Fibroblast of lung (primary cell): Measurements from ENCODE around the gene CD6. TPM values are rescaled to one million over a fixed set of nuclear protein-coding genes. Genes with fewer than 3 reads are reported as not detected.

Experiments
- DNase-seq, 2 donors: peaks; one replicate each; pipeline versions ENCODE4 v3.0.0 to v3.0.0-alpha.2; 2010; ENCODE audit warnings: low read depth in 2 of 2
- H2AFZ ChIP-seq: 2 replicates; pipeline ENCODE4 v1.5.1; 2012; ENCODE audit warnings: low read length, control low read depth, inconsistent platforms
- H3K27ac ChIP-seq: 2 replicates; pipeline ENCODE4 v1.5.1; 2011; ENCODE audit warnings: low read length, control low read depth; ENCODE audit not compliant: insufficient read depth
- H3K27me3 ChIP-seq: 2 replicates; pipeline ENCODE4 v1.5.1; 2011; ENCODE audit warnings: mild to moderate bottlenecking, low read length; ENCODE audit not compliant: control insufficient read depth, insufficient read depth
- H3K36me3 ChIP-seq: 2 replicates; pipeline ENCODE4 v1.5.1; 2011; ENCODE audit warnings: low read length; ENCODE audit not compliant: control insufficient read depth, insufficient read depth
- H3K4me1 ChIP-seq: 2 replicates; pipeline ENCODE4 v1.5.1; 2011; ENCODE audit warnings: low read length; ENCODE audit not compliant: control insufficient read depth, insufficient read depth; ENCODE audit errors: extremely low read depth
- H3K4me2 ChIP-seq: 2 replicates; pipeline ENCODE4 v1.5.1; 2011; ENCODE audit warnings: low read length, control low read depth; ENCODE audit not compliant: insufficient read depth; ENCODE audit errors: extremely low read depth
- H3K4me3 ChIP-seq, 4 experiments: fragments of 200-600 bp in 1 of 4; sonication (generic) in 1 of 4; replicated peaks in 1 of 4; 2 replicates each; pipeline ENCODE4 v1.5.1; 2011 to 2016; ENCODE audit warnings: low read length in 4 of 4, low read depth in 3 of 4, mild to moderate bottlenecking in 3 of 4, control low read depth in 2 of 4, inconsistent platforms in 1 of 4, mixed read lengths in 1 of 4; ENCODE audit not compliant: insufficient read depth in 1 of 4; ENCODE audit errors: control extremely low read depth in 1 of 4
- H3K79me2 ChIP-seq: 2 replicates; pipeline ENCODE4 v1.5.1; 2012; ENCODE audit warnings: mild to moderate bottlenecking, low read length, inconsistent platforms; ENCODE audit not compliant: control insufficient read depth, insufficient read depth
- H3K9ac ChIP-seq: 2 replicates; pipeline ENCODE4 v1.5.1; 2011; ENCODE audit warnings: mild to moderate bottlenecking, low read length, control low read depth; ENCODE audit not compliant: insufficient read depth
- H3K9me3 ChIP-seq: 2 replicates; pipeline ENCODE4 v1.5.1; 2012; ENCODE audit warnings: low read depth, low read length; ENCODE audit not compliant: control insufficient read depth, insufficient read depth
- H4K20me1 ChIP-seq: 2 replicates; pipeline ENCODE4 v1.5.1; 2011; ENCODE audit warnings: low read length; ENCODE audit not compliant: control insufficient read depth, insufficient read depth; ENCODE audit errors: extremely low read depth
- EZH2 ChIP-seq: IDR thresholded peaks from 2 replicates; pipeline ENCODE4 v1.5.1; 2012; ENCODE audit warnings: low read length, control low read depth, mild to moderate bottlenecking; ENCODE audit errors: missing control alignments
- polyA plus RNA-seq, 2 donors: library from polyadenylated mRNA; depleted of rRNA in 1 of 2; stranded (reverse) in 1 of 2; unstranded in 1 of 2; fragments of >200 nt; gene quantifications; 2 replicates each; pipeline ENCODE4 v1.2.1, GENCODE V29; 2011 to 2012; ENCODE audit warnings: missing spikeins in 1 of 2
- total RNA-seq: library from RNA; depleted of rRNA; stranded (reverse); fragments of >200 nt; gene quantifications from 2 replicates; pipeline ENCODE4 v1.2.1, GENCODE V29; 2014
- TF ChIP-seq, protein P1 (sequence below), 2 donors: IDR thresholded peaks in 1 of 2; conservative IDR thresholded peaks in 1 of 2; 1 replicate in 1 of 2; 2 replicates in 1 of 2; pipeline ENCODE4 v1.5.1; 2011 to 2012; ENCODE audit warnings: low read length in 2 of 2, control low read depth in 1 of 2, inconsistent platforms in 1 of 2, low read depth in 1 of 2, mild to moderate bottlenecking in 1 of 2

Gene CD6
- total and polyA plus RNA-seq, 2 donors (not counting 1 experiment from before 2014, with no cell fraction given), result not detected

DNA sequence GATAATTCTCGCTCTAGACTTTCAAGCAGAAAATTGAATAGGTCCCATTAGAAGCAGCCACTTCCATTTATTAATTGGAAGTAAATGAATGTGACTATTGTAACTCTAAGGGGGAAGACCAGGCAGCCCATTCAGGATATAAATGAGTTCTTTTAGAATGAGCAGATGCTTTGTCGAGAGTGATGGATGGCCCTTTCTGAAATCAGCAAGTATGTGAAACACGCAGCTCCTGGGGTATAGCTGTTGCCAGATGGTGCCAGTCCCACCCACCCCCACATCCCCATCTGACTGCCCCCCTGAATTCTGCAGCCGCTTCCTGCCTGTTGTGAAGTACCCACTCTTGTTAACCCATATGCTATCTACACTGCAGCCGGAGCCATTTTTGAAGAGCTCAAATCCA, 23.2 kb upstream of the CD6 start:
- no peaks in the 10 kb centered on the region for H3K79me2 ChIP-seq
- H3K36me3 ChIP-seq, result no peaks in the 10 kb centered on the region
- no peak overlapping the region for H3K4me2 ChIP-seq
- no peaks in the 10 kb centered on the region for H3K9me3 ChIP-seq
- no peaks in the 10 kb centered on the region for H3K27me3 ChIP-seq
- DNase-seq, result no peak
- H4K20me1 ChIP-seq, result no peaks in the 10 kb centered on the region
- H3K9ac ChIP-seq, result no peak overlapping the region
- no peak overlapping the region for H3K27ac ChIP-seq
- TF ChIP-seq EZH2, result no peak
- TF ChIP-seq, protein P1, sequence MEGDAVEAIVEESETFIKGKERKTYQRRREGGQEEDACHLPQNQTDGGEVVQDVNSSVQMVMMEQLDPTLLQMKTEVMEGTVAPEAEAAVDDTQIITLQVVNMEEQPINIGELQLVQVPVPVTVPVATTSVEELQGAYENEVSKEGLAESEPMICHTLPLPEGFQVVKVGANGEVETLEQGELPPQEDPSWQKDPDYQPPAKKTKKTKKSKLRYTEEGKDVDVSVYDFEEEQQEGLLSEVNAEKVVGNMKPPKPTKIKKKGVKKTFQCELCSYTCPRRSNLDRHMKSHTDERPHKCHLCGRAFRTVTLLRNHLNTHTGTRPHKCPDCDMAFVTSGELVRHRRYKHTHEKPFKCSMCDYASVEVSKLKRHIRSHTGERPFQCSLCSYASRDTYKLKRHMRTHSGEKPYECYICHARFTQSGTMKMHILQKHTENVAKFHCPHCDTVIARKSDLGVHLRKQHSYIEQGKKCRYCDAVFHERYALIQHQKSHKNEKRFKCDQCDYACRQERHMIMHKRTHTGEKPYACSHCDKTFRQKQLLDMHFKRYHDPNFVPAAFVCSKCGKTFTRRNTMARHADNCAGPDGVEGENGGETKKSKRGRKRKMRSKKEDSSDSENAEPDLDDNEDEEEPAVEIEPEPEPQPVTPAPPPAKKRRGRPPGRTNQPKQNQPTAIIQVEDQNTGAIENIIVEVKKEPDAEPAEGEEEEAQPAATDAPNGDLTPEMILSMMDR (conservative IDR thresholded peaks at IDR 0.05 in 1 of 2, IDR thresholded peaks at IDR 0.05 in 1 of 2; ENCODE audit: low read depth in 1 of 2, low read length in 2 of 2), result no peak
- H2AFZ ChIP-seq, result no peak overlapping the region
- H3K4me3 ChIP-seq, result no peak overlapping the region
- H3K4me1 ChIP-seq, result peaks cover 2% of the 10 kb centered on the region

DNA sequence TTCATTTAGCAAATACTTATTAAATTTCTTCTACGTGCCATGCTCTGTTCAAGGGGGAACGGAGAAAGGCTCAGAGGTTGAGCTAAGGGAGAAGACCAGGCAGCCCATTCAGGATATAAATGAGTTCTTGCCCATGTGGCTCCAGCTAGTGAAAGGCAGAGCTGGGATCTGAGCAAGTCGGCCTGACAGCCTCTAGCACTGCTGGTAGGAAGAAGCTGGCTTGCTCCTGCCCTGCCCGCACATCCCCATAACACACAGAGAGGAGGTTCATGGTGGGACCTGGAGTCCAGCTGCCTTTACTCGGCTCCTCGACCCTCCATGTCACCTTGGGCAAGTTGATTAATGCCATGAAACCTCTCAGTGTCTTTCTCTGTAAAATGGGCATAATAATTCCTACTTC, 21.5 kb upstream of the CD6 start:
- Histone ChIP-seq H3K36me3 (no peaks in the 10 kb centered on the region), H4K20me1 (no peaks in the 10 kb centered on the region), H3K4me1 (peaks cover 2% of the 10 kb centered on the region), H3K9me3 (no peaks in the 10 kb centered on the region), H3K4me3 (peak overlapping the region in 1 of 4 experiments; percentile 59), H2AFZ (no peak overlapping the region), H3K27me3 (no peaks in the 10 kb centered on the region), H3K9ac (no peak overlapping the region), H3K79me2 (no peaks in the 10 kb centered on the region), H3K27ac (no peak overlapping the region), H3K4me2 (no peak overlapping the region)
- TF ChIP-seq, protein P1 (conservative IDR thresholded peaks at IDR 0.05 in 1 of 2, IDR thresholded peaks at IDR 0.05 in 1 of 2; ENCODE audit: low read depth in 1 of 2, low read length in 2 of 2), result no peak
- TF ChIP-seq EZH2, result no peak
- DNase-seq, result no peak

DNA sequence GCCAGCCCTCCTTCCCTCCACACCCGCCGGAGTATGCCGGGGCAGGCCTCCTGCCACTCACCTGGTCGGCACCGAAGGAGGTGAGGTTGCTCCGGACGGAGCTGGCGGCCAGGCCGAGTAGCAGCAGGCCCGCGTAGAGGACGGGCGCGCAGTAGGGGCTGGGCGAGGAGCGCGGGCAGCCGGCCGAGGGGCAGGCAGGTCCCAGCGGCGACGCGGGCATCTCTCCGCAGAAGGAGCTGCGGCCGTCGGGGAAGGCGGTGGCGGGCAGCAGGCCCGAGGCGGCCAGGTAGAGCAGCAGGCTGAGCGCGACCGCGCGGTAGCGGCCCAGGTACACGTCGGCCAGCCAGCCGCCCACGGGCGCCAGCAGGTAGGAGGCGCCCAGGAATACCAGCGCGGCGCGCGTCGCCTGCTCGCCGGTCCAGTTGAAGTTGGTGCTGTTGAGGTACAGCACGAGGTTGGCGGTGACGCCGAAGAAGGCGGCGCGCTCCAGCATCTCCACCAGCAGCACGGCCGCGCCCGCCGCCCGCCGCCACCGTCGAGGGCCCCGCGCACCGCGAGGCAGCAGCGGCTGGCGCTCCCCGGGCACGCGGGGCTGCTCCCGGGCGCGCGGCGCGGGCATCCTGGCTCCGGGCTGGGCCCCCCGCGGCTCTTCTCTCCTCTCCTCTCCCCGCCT, 20.4 kb upstream of the CD6 start:
- no peaks in the 10 kb centered on the region for H3K79me2 ChIP-seq
- peak in 1 of 2 donors; percentile 14 for DNase-seq
- no peaks in the 10 kb centered on the region for H3K9me3 ChIP-seq
- H3K4me3 ChIP-seq, result peak overlapping the region in 2 of 4 experiments; percentile 10 to 59
- H2AFZ ChIP-seq, result peak overlapping the region; percentile 83
- H3K4me2 ChIP-seq, result peak overlapping the region; percentile 82
- no peaks in the 10 kb centered on the region for H3K27me3 ChIP-seq
- H3K4me1 ChIP-seq, result peaks cover 2% of the 10 kb centered on the region
- no peak overlapping the region for H3K27ac ChIP-seq
- H3K36me3 ChIP-seq, result no peaks in the 10 kb centered on the region
- no peak for TF ChIP-seq EZH2
- TF ChIP-seq, protein P1 (conservative IDR thresholded peaks at IDR 0.05 in 1 of 2, IDR thresholded peaks at IDR 0.05 in 1 of 2; ENCODE audit: low read depth in 1 of 2, low read length in 2 of 2), result no peak
- no peaks in the 10 kb centered on the region for H4K20me1 ChIP-seq
- no peak overlapping the region for H3K9ac ChIP-seq
